ENCODE measurements around the gene SLC5A3. TPM values are rescaled to one million over a fixed set of nuclear protein-coding genes. Genes with fewer than 3 reads are reported as not detected.

SLC5A3 gene
- total RNA-seq = 7.4 TPM
- 4.9 TPM for polyA plus RNA-seq
- long read RNA-seq, donor 1 = 0 reads
- long read RNA-seq, donor 2, full-length matches to known transcripts = 3 of 3 reads
- long read RNA-seq, donor 2, partial matches to known transcripts = 0 of 3 reads
- long read RNA-seq, donor 2, other reads (novel, unspliced or antisense) = 0 of 3 reads
- long read RNA-seq, donor 3, full-length matches to known transcripts = 6 of 6 reads
- long read RNA-seq, donor 3, partial matches to known transcripts = 0 of 6 reads
- long read RNA-seq, donor 3, other reads (novel, unspliced or antisense) = 0 of 6 reads
- long read RNA-seq, donor 4, full-length matches to known transcripts = 1 of 1 reads
- long read RNA-seq, donor 4, partial matches to known transcripts = 0 of 1 reads
- long read RNA-seq, donor 4, other reads (novel, unspliced or antisense) = 0 of 1 reads
- long read RNA-seq, donor 5, full-length matches to known transcripts = 3 of 3 reads
- long read RNA-seq, donor 5, partial matches to known transcripts = 0 of 3 reads
- long read RNA-seq, donor 5, other reads (novel, unspliced or antisense) = 0 of 3 reads
- long read RNA-seq, donor 6, full-length matches to known transcripts = 6 of 6 reads
- long read RNA-seq, donor 6, partial matches to known transcripts = 0 of 6 reads
- long read RNA-seq, donor 6, other reads (novel, unspliced or antisense) = 0 of 6 reads
- long read RNA-seq, donor 7, full-length matches to known transcripts = 15 of 29 reads
- long read RNA-seq, donor 7, partial matches to known transcripts = 14 of 29 reads
- long read RNA-seq, donor 7, other reads (novel, unspliced or antisense) = 0 of 29 reads
- long read RNA-seq, donor 8, full-length matches to known transcripts = 1 of 1 reads
- long read RNA-seq, donor 8, partial matches to known transcripts = 0 of 1 reads
- long read RNA-seq, donor 8, other reads (novel, unspliced or antisense) = 0 of 1 reads
- long read RNA-seq, donor 9 = 0 reads
- long read RNA-seq, donor 10, full-length matches to known transcripts = 22 of 22 reads
- long read RNA-seq, donor 10, partial matches to known transcripts = 0 of 22 reads
- long read RNA-seq, donor 10, other reads (novel, unspliced or antisense) = 0 of 22 reads

- Histone ChIP-seq H3K4me3 (ENCODE audit: low read length in 2 of 2) (peak within 1 kb of the TSS; percentile 80 to 99), H3K36me3 (ENCODE audit: control insufficient read depth in 2 of 2, insufficient read depth in 2 of 2, low read length in 1 of 2) (no peaks in the 10 kb centered on the region), H3K27me3 (ENCODE audit: control insufficient read depth in 2 of 2, insufficient read depth in 1 of 2, low read length in 1 of 2) (no peaks in the 10 kb centered on the region), H3K4me1 (ENCODE audit: control insufficient read depth in 2 of 2, insufficient read depth in 2 of 2, low read length in 2 of 2) (peaks cover 30 to 32% of the 10 kb centered on the region in 2 donors), H3K9me3 (ENCODE audit: control insufficient read depth in 2 of 2, insufficient read depth in 1 of 2, low read length in 1 of 2) (no peaks in the 10 kb centered on the region), H3K27ac (ENCODE audit: low read depth in 1 of 2, low read length in 1 of 2) (peak within 1 kb of the TSS; percentile 85 to 89)
- DNase-seq (ENCODE audit: low read depth in 6 of 9, low spot score in 9 of 9) = peak in 8 of 9 donors; percentile 55 to 83 (median 77)
- WGBS = under 1% methylated on average over 104 of the region's 104 CpGs
Observed at GRCh38 chr21:34073032-34073748, at the start of gene SLC5A3, which contains the start of gene MRPS6. SLC5A3 (plus strand) TSS chr21:34073578; CDS start chr21:34095199, 21,621 bp downstream. MRPS6 (plus strand) TSS chr21:34073578; CDS start chr21:34073701, 123 bp downstream.

GRCh38 chr21:34023691-34024373 is 49.5 kb upstream of the SLC5A3 start:
- Histone ChIP-seq H3K4me1 (ENCODE audit: control insufficient read depth in 2 of 2, insufficient read depth in 2 of 2, low read length in 2 of 2) (peaks cover 3 to 14% of the 10 kb centered on the region in 2 donors), H3K36me3 (ENCODE audit: control insufficient read depth in 2 of 2, insufficient read depth in 2 of 2, low read length in 1 of 2) (no peaks in the 10 kb centered on the region), H3K27ac (ENCODE audit: low read depth in 1 of 2, low read length in 1 of 2) (no peak overlapping the region), H3K4me3 (ENCODE audit: low read length in 2 of 2) (no peak overlapping the region), H3K27me3 (ENCODE audit: control insufficient read depth in 2 of 2, insufficient read depth in 1 of 2, low read length in 1 of 2) (no peaks in the 10 kb centered on the region), H3K9me3 (ENCODE audit: control insufficient read depth in 2 of 2, insufficient read depth in 1 of 2, low read length in 1 of 2) (peaks cover 0 to 4% of the 10 kb centered on the region in 2 donors)
- WGBS = 94% methylated on average over 8 of the region's 8 CpGs
- no peak for DNase-seq (ENCODE audit: low read depth in 6 of 9, low spot score in 9 of 9)

- no peak overlapping the region for H3K4me3 ChIP-seq (ENCODE audit: low read length in 2 of 2)
- H3K27ac ChIP-seq (ENCODE audit: low read depth in 1 of 2, low read length in 1 of 2) = no peak overlapping the region
- H3K9me3 ChIP-seq (ENCODE audit: control insufficient read depth in 2 of 2, insufficient read depth in 1 of 2, low read length in 1 of 2) = peaks cover 0 to 4% of the 10 kb centered on the region in 2 donors
- peaks cover 3 to 14% of the 10 kb centered on the region in 2 donors for H3K4me1 ChIP-seq (ENCODE audit: control insufficient read depth in 2 of 2, insufficient read depth in 2 of 2, low read length in 2 of 2)
- no peak for DNase-seq (ENCODE audit: low read depth in 6 of 9, low spot score in 9 of 9)
- no peaks in the 10 kb centered on the region for H3K36me3 ChIP-seq (ENCODE audit: control insufficient read depth in 2 of 2, insufficient read depth in 2 of 2, low read length in 1 of 2)
- 97% methylated on average over 3 of the region's 3 CpGs for WGBS
- H3K27me3 ChIP-seq (ENCODE audit: control insufficient read depth in 2 of 2, insufficient read depth in 1 of 2, low read length in 1 of 2) = no peaks in the 10 kb centered on the region
Observed at GRCh38 chr21:34024374-34024693, 49.0 kb upstream of the SLC5A3 start.

- Histone ChIP-seq H3K27ac (ENCODE audit: low read depth in 1 of 2, low read length in 1 of 2) (no peak overlapping the region), H3K27me3 (ENCODE audit: control insufficient read depth in 2 of 2, insufficient read depth in 1 of 2, low read length in 1 of 2) (no peaks in the 10 kb centered on the region), H3K4me1 (ENCODE audit: control insufficient read depth in 2 of 2, insufficient read depth in 2 of 2, low read length in 2 of 2) (peaks cover under 1 to 5% of the 10 kb centered on the region in 2 donors), H3K36me3 (ENCODE audit: control insufficient read depth in 2 of 2, insufficient read depth in 2 of 2, low read length in 1 of 2) (no peaks in the 10 kb centered on the region), H3K4me3 (ENCODE audit: low read length in 2 of 2) (no peak overlapping the region), H3K9me3 (ENCODE audit: control insufficient read depth in 2 of 2, insufficient read depth in 1 of 2, low read length in 1 of 2) (peaks cover 0 to 4% of the 10 kb centered on the region in 2 donors)
- no peak for DNase-seq (ENCODE audit: low read depth in 6 of 9, low spot score in 9 of 9)
- 86% methylated on average over 9 of the region's 9 CpGs for WGBS
Observed at GRCh38 chr21:34027721-34028461, 45.5 kb upstream of the SLC5A3 start.

- no peaks in the 10 kb centered on the region for H3K36me3 ChIP-seq (ENCODE audit: control insufficient read depth in 2 of 2, insufficient read depth in 2 of 2, low read length in 1 of 2)
- H3K27ac ChIP-seq (ENCODE audit: low read depth in 1 of 2, low read length in 1 of 2) = no peak overlapping the region
- H3K9me3 ChIP-seq (ENCODE audit: control insufficient read depth in 2 of 2, insufficient read depth in 1 of 2, low read length in 1 of 2) = peaks cover 0 to 4% of the 10 kb centered on the region in 2 donors
- no peaks in the 10 kb centered on the region for H3K27me3 ChIP-seq (ENCODE audit: control insufficient read depth in 2 of 2, insufficient read depth in 1 of 2, low read length in 1 of 2)
- peak in 3 of 9 donors; percentile 25 to 58 (median 37) for DNase-seq (ENCODE audit: low read depth in 6 of 9, low spot score in 9 of 9)
- no peaks in the 10 kb centered on the region for H3K4me1 ChIP-seq (ENCODE audit: control insufficient read depth in 2 of 2, insufficient read depth in 2 of 2, low read length in 2 of 2)
- no peak overlapping the region for H3K4me3 ChIP-seq (ENCODE audit: low read length in 2 of 2)
- WGBS = 76% methylated on average over 13 of the region's 13 CpGs
Observed at GRCh38 chr21:34029743-34030528, 43.4 kb upstream of the SLC5A3 start.

GRCh38 chr21:34031835-34032370 is 41.5 kb upstream of the SLC5A3 start:
- Histone ChIP-seq H3K27me3 (ENCODE audit: control insufficient read depth in 2 of 2, insufficient read depth in 1 of 2, low read length in 1 of 2) (no peaks in the 10 kb centered on the region), H3K36me3 (ENCODE audit: control insufficient read depth in 2 of 2, insufficient read depth in 2 of 2, low read length in 1 of 2) (no peaks in the 10 kb centered on the region), H3K27ac (ENCODE audit: low read depth in 1 of 2, low read length in 1 of 2) (no peak overlapping the region), H3K4me3 (ENCODE audit: low read length in 2 of 2) (no peak overlapping the region), H3K4me1 (ENCODE audit: control insufficient read depth in 2 of 2, insufficient read depth in 2 of 2, low read length in 2 of 2) (no peaks in the 10 kb centered on the region), H3K9me3 (ENCODE audit: control insufficient read depth in 2 of 2, insufficient read depth in 1 of 2, low read length in 1 of 2) (peaks cover 0 to 6% of the 10 kb centered on the region in 2 donors)
- DNase-seq (ENCODE audit: low read depth in 6 of 9, low spot score in 9 of 9) = no peak
- 96% methylated on average over 11 of the region's 11 CpGs for WGBS

- 94% methylated on average over 8 of the region's 8 CpGs for WGBS
Observed at GRCh38 chr21:34034369-34035014, 38.9 kb upstream of the SLC5A3 start.

More at GRCh38 chr21:34034369-34035014, 38.9 kb upstream of the SLC5A3 start:
- no peak for DNase-seq (ENCODE audit: low read depth in 6 of 9, low spot score in 9 of 9)
- H3K36me3 ChIP-seq (ENCODE audit: control insufficient read depth in 2 of 2, insufficient read depth in 2 of 2, low read length in 1 of 2) = no peaks in the 10 kb centered on the region
- H3K4me3 ChIP-seq (ENCODE audit: low read length in 2 of 2) = no peak overlapping the region
- H3K27me3 ChIP-seq (ENCODE audit: control insufficient read depth in 2 of 2, insufficient read depth in 1 of 2, low read length in 1 of 2) = no peaks in the 10 kb centered on the region
- H3K27ac ChIP-seq (ENCODE audit: low read depth in 1 of 2, low read length in 1 of 2) = no peak overlapping the region
- H3K4me1 ChIP-seq (ENCODE audit: control insufficient read depth in 2 of 2, insufficient read depth in 2 of 2, low read length in 2 of 2) = no peaks in the 10 kb centered on the region
- peaks cover 0 to 3% of the 10 kb centered on the region in 2 donors for H3K9me3 ChIP-seq (ENCODE audit: control insufficient read depth in 2 of 2, insufficient read depth in 1 of 2, low read length in 1 of 2)
